ENCODE measurements around the gene EHMT1.

GRCh38 chr9:137818286-137818685, 199.5 kb downstream of the EHMT1 start:
- no peak for TF ChIP-seq CTCF (IDR thresholded peaks at IDR 0.05)
- no peak for TF ChIP-seq POLR2A (IDR thresholded peaks at IDR 0.05)

All from right lobe of liver (tissue), 4 donors.